NCI-H128 (cell line): Measurements from ENCODE around the gene COQ10B.
"Not testable (repeated sequence)": the region's sequence is repeated elsewhere in the genome, so short reads cannot be mapped to it uniquely, and the experiment has no call there.

ENCODE experiments used
- DNase-seq: peaks from one replicate; lab custom pipeline; 2025; ENCODE audit not compliant: unreplicated experiment; lab: John Stamatoyannopoulos, UW

Gene COQ10B

DNA sequence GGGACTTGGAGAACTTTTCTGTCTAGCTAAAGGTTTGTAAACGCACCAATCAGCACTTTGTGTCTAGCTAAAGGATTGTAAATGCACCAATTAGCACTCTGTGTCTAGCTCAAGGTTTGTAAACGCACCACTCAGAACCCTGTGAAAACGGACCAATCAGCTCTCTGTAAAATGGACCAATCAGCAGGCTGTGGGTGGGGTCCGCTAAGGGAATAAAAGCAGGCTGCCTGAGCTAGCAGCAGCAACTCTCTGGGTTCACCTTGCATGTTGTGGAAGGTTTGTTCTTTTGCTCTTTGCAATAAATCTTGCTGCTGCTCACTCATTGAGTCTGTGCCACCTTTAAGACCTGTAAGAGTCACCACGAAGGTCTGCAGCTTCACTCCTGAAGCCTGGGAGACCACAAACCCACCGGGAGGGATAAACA, 2.4 kb upstream of the COQ10B start:
- not testable (repeated sequence) for DNase-seq

DNA sequence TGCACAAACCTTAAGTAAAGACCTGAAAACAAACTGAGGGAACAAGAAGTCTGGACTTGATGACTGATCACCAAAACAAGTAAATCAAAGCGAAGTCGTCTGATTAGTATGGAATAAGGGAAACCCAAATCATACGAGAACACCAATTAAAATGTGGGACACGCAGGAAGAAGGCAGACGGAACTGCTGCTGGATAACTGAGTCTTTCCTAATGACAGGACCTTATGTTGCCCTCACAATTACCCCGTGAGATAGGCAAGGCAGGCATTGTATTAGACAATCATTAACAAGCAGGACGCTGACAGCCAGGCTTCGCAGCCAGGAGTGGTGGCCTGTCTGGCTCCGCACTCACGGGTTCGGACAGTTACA, 614 bp upstream of the COQ10B start:
- no peak for DNase-seq

DNA sequence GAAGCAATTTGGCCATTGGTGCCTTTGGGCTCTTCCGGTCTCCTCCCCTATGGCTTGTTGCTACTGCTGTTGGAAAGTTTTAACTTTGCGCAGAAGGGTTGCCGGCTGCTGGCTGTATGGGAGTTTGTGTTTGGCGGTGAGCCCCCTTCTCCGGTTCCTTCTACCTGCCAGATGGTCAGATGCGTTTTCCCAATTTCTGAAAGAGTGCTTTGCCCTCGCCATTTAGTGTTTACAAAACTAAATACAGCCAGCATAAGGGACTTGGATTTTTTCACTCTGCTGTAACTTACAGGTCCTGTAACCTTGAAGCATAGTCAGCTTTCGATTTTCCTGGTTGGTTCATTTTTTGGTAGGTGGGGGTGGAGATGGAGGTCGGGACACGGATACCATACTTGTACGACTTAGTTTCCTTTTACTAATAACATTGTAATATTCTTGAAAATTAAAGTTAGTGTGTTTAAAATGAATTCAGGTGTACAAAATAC, 604 bp downstream of the COQ10B start:
- DNase-seq, result no peak

DNA sequence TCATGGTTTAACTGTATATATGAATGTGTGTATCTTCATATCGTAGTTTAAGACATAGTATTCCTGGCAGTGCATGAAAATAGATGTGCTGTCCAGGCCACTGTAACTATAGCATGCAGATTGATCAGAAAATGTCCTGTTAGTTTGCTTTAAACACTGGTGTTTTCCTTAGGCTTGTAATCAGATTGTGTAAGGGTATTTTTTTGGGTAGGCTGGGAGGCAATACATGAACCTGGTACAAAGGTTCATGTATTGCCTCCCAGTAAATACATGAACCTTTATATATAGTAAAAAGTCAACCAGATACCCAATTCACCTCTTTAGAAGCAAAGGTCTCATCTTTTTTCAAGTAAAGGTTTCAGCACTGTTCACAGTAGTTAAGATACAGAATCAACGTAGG, 1.6 kb downstream of the COQ10B start:
- no peak for DNase-seq

DNA sequence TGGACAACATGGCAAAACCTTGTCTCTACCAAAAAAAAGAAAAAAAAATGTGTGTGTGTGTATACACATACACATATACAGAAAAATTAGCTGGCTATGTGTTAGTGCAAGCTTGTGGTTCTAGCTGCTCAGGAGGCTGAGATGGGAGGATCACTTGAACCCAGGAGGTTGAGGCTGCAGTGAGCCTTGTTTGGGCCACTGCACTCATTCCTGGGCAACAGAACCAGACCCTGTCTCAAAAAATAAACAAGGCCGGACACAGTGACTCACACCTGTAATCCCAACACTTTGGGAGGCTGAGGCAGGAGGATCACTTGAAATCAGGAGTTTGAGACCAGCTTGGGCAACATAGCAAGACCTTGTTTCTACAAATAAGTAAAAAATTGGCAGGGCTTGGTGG, 2.1 kb downstream of the COQ10B start:
- DNase-seq, result no peak

DNA sequence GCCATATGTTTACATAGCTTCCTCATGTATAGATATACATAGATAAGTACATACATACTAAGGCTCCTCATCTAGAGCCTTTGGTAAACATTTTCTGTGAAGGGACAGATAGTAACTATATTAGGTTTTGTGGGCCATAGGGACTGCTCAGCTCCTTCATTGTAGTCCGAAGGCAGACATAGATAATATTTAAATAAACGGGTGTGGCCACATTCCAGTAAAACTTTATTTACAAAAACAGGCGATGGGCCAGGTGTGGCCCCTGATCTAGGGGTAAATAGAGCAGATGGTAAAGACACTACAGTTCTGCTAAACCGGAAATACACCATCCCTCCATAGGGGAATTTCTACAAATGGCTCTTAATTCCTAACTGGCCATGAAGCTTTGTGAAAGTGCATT, 7.3 kb downstream of the COQ10B start:
- DNase-seq, result no peak

DNA sequence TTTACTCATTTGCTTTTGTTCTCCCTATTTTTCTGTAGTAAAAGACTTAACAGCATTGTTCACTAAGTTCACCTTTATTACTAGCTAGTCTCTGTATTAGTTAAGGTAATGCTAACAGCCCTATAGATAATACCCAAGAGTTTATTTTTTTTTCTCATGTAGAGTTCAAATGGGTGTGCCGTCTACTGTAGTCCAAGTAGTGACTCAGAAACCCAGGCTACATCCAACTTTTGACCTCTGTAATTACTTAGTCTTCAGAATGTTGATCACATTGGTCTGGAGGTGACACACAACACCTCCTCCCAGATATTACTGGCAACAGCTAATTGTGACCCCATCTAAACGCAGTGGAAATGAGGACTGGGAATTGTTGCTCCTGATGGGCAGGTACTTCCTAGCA, 7.7 kb downstream of the COQ10B start:
- DNase-seq, result no peak

DNA sequence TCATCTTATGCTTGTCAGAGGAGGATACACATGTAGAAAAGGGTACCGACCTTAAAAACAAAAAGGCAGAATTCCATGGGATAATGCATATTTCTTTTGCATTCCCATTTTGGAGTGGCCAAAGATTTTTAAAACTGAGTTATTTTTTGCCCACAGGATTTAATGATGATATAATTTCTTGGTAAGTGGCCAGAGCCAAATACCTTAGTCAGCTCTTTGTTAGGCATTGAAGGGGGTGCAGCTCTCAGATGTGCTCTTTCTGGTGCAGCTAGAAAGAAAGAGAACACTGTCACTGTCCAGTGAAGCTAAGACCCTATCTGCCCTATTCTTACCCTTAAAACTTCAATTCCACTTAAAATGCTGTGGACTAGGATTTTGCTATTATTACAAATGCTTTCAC, 10.8 kb downstream of the COQ10B start:
- no peak for DNase-seq

DNA sequence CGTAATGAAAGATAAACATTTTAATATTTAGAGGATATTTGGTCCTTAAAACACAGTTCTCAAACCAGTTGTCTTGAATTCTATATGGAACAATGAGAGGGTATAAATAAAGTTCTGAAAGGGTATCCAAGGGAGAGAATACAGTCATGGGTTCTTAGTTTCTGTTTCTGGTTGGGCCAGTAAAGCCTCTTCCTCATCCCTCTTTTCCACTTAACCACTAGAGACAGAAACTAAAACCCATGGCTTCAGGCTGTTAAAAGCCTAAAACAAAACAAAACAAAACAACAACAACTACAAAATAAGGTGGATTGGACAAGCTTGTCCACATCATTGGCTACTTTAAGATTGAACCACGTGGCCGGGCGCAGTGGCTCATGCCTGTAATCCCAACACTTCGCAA, 18.8 kb downstream of the COQ10B start:
- no peak for DNase-seq

DNA sequence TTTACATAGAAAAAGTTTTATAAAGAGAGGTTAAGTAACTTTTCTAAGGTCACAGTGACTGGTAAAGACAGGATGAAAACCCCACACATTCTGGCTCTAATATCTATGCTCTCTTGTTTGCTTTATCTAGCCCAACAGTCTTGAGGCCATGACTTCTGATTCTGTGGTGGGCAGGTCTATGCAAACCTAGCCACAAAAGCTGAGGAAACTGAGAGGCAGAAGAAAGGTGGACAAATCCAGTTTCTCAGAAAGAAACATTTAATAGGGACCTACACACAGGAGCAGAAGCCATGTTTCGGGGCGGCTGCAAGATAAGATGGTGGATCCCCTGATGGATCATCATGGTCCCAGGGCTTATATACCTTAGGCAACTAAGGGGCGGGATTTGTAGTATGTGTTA, 24.4 kb downstream of the COQ10B start:
- no peak for DNase-seq

DNA sequence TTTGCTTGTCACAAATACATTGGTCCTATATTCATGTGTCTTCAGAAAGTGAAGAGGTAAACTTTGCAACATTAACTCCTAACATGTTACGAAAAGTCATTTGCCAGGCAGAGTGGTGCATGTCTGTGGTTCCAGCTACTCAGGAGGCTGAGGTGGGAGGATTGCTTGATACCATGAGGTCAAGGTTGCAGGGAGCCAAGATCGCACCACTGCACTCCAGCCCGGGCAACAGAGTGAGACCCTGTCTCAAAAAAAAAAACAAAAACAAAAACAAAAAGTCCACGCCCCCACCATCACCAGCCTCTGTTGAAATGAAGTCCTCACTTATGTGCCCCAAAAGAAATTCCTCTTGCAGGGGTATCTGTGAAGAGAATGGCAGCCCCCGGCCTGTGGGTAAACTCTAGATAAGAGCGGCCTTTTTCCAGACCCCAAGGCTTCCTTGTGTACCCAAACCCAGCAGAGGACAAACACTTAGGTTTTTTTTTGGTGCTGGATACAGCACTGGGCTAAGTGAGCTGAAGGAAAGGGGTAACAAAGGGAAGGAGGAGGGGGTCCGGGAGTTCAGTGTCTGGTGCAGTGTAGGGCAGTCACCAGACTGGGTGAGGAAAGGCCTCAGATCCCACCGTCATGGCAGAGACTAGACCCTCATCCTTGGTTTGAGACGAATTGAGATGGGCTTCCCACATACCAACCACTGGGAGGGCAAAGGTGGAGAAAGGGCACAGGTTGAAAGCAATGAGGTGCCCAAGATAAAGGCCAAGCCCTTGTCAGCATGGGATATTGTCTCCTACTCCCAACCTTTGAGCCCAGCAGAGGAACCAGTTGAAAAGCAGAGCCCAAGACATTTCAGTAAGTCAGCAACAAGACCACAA, 27.0 kb downstream of the COQ10B start:
- no peak for DNase-seq

DNA sequence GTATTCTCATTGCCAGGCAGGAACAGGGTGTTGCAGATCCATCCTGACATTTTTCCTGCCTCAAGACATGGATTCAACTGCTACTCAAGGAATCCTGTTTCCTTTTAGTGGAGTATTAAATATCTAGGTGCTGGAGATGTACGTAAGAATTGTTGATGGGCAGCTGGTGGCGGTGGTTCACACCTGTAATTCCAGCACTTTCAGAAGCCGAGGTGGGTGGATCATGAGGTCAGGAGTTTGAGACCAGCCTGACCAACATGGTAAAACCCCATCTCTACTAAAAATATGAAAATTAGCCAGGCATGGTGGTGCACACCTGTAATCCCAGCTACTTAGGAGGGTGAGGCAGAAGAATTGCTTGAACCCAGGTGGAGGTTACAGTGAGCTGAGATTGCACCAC, 30.9 kb downstream of the COQ10B start:
- not testable (repeated sequence) for DNase-seq

DNA sequence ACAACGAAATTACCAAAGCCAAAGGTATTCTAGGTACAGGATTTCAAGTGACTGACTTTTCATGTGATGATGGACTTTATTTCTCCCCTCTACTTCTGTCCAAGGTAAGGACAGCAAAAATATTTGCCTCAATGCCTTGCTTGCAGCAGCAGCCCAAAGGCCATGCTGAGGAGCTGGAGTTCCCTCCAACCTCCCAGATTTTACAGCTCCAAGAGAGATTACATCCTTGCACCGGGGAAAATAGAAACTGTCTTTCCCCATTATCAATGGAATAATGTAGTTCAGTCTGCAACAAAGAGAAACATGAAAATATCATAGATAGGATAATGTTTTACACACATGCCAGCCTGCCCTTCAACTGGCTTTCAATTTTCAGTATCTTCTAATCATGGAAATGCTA, 32.8 kb downstream of the COQ10B start:
- no peak for DNase-seq

DNA sequence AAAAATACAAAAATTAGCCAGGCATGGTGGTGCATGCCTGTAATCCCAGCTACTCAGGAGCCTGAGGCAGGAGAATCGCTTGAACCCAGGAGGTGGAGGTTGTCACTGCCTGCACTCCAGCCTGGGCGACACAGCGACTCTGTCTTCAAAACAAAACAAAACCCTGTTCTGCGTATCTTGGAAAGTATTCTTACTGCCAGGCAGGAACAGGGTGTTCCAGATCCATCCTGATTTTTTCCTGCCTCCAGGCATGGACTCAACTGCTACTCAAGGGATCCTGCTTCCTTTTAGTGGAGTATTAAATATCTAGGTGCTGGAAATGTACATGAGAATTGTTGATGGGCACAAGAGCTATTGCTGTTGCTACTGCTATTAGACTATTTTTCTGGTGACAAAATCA, 34.0 kb downstream of the COQ10B start:
- no peak for DNase-seq

DNA sequence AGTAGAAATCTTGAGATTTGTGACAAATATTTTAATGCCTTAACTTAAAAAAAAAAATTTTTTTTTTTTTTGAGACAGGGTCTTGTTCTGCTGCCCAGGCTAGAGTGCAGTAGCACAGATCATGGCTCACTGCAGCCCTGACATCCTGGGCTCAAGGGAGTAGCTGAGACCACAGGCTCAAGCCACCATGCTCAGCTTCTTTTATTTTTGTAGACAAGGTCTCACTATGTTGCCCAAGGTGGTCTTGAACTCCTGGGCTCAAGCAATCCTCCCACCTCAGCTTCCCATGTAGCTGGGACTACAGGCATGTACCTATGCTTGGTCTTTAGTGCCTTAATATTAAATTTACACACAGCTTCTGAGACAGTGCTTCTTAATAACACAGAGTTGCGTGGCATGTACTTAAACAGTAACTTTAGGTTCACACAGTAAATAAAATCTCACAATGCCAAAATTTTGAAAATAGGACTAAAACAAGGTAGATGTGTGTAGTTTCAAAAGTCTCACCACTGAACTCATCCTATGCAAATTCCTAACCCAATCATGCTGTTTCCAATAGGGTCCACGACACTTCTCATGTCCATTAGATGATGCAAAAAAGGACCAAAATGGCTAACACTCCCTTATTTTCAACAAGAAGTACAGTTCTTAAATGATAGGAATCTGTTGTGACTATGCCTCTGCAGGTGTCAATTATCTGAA, 42.2 kb downstream of the COQ10B start:
- DNase-seq, result no peak

DNA sequence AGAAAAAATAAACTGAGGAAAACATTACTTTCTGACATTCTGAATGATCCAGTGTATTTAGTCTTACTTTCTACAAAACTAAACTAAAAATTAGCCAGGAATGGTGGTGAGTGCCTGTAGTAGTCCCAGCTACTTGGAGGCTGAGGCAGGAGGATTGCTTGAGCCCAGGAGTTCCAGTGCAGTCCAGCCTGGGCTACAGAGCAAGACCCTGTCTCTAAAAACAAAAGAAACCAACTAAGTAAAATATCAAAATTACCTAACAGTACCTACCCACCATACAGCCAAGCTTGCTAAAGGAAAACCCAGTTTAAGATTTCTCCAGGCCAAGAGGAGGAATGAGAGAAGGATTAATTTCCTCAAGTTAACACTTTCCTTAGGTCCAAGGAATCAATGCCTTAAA, 43.3 kb downstream of the COQ10B start:
- DNase-seq, result no peak

DNA sequence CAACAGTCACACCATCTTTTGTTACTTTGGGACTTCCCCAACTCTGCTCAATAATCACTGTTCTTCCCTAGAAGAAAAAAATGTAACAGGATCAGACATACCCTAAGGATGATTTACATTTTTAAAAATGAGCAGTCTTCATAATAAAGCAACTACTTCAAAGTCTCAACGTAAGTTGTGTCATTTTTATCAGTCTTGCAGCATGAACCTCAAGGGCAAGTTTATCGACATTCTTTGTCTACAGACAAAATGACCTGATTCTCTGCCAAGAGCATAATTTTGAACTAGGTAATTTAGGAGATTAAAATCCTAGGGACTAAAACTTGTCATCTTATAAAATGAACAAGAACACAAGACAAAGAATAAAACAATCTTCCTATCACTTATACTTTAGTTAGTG, 44.0 kb downstream of the COQ10B start:
- DNase-seq, result no peak

DNA sequence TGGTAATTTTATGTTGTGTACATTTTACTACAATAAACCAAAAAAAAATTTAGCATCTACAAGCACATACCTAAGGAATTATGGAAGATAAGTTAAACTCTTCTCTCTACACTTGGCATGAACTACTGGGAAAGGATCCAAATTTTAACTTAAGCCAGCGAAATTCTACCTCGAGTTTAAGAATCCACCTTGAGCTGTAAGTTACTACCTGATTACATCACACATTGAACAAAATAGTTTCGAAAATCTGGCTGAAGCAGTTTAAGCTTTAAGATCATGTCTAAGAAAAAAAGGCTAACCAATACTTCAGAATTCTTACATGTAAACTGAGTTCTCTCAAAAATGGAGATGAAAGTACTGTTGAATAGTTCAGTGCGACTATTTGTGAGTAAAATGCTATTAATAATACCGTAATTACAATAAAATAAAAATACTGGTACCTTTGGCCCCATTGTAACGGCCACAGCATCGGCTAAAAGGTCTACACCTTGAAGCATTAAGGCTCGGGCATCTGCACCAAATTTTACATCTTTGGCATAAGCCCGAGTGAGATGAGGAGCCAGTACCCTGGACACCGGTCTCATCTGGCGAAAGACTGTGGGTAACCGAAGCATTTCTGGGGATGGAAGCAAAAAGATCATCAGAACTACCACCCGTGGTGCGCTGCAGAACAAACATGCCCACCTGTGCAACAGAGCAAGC, 45.0 kb downstream of the COQ10B start:
- DNase-seq, result no peak

DNA sequence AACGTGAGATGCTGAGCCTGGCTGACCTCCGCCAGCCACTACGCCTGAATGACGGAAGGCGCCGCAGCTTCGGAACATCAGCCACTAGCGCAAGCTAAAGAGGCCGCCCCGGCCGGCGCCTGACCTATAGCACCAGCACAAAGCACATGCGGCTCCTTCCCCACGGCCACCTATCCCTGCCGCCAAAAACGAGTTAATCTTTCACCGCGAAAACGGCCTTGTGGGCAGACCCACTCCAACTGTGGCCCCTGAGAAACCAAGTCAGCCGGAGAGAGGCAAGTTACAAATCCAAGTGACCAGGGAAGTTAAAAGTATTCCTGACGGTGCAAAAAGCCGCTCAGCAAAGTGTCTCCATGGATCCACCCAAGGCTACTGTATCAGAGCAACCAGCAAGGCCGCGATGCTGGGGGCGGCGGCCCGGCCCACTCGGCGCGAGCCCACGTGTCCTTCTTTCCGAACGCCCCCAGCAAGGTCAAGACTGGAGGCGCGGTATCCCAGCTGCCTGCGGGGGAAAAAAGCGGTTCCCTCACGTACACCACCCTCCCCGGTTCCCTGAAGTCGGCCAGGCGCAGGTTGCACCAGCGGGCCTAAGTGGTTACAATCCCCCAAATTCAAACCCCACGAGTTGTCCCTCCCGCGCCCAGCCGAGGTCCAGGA, 45.7 kb downstream of the COQ10B start:
- peak; percentile 12 for DNase-seq

DNA sequence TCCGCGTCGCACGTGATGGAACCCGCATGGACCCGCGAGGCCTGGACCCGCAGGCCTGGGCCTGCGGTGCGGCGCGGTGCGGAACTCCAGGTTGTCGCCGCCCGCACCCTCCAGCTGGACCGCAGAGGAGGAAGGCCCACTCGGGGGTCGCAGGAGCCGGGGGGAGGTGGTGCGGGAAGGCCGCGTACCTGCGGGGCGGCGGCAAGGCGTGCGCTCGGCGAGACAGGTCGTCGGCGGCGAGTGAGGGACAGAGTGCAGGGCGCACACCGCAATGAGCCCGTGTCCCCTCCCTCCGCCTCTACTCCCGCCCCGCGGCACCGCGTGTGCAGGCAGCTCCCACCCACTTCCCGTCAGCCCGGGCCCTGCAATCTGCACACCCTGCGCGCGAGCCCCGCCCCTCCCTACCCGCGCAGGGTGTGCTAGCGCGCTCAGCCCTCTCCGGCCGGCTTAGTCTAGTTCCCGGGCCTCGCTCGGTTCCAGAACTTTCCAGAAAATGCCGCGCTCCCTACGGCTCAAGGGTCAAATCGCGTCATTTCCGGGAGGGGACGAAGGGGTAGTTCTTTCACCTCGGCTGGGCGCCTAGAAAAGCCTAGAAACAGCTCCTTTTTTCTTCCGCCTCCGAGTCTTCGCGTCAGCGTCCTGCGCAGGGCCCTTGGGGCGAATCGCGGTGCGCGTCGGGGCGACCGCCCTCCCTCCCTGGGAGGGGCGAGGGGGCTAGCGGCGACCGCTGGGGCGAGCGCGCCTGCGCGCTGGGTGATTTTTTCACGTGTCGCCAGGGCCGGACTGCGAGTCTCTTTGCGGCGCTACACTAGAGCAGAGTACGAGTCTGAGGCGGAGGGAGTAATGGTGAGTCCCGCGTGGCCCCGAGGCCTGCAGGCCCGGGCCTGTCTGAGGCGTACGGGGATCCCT, 46.5 kb downstream of the COQ10B start, which contains the start of the genes HSPD1 and HSPE1:
HSPD1 (minus strand) TSS at position 247 of the 909 bp plus-strand sequence. CDS start 992 bp downstream, outside the sequence.
HSPE1 (plus strand) TSS at position 786 of the 909 bp plus-strand sequence; CDS start at position 844, 58 bp downstream.
- peak; percentile 90 for DNase-seq
